SK-N-DZ (cell line): ENCODE data around the gene PCDH7. TPM values are rescaled to one million over a fixed set of nuclear protein-coding genes. Genes with fewer than 3 reads are reported as not detected.

Experiments used
- DNase-seq: peaks from one replicate; pipeline ENCODE4 v3.0.0-alpha.2; 2015; ENCODE audit warnings: low spot score
- polyA plus RNA-seq, 2 experiments: library from polyadenylated mRNA; depleted of rRNA; stranded (reverse); fragments of >200 nt; gene quantifications; 2 replicates each; pipeline ENCODE4 v1.2.3, GENCODE V29; 2014

PCDH7 gene
- polyA plus RNA-seq (2014; cell fraction: cytosol; rRNA removed) = 4.1 and 4.5 TPM in 2 replicates
- 2.9 TPM in 2 replicates for polyA plus RNA-seq (2014; cell fraction: nucleus; rRNA removed)

GRCh38 chr4:30720021-30720660 lies at the start of gene PCDH7:
PCDH7 (plus strand) TSS chr4:30720369; CDS start chr4:30721423, 1,054 bp downstream.
- DNase-seq = peak; percentile 64

DNA sequence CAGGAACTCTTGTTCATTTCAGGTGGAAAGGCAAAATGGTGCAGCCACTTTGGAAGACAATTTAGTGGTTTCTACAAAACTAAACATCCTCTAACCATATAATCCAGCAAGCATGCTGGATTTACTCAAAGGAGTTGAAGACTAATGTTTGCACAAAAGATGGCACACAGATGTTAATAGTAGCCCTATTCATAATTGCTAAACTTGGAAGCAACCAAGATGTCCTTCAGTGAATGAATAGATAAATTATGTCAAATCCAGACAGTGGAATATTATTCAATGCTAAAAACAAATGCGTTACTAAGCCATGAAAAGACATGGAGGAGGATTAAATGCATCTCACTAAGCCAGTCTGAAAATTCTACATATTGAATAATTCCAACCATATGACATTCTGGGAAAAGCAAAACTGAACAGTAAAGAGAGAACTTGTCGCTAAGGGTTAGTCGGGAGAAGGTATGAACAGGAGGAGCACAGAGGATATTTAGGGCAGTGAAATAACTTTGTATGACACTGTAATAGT lies 48.2 kb upstream of the PCDH7 start:
- DNase-seq = no peak

DNA sequence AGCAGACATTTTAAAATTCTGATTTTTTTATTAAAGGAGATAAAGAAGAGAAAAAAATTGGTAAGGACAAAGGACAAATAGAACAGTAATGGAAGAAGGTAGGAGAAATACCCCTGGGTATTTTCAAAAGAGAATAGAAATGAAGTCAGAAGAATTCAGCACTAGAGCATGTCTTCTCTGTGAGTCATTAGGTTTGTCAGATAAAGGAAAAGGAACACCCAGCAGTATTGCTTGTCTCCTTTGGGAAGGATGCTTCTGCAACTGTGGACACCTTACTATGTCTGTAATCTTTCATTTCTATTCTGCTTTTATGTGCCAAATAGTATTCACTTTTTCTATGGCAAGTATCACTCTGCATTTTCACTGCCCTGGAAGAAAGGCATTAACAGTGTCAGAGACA lies 24.0 kb upstream of the PCDH7 start:
- no peak for DNase-seq

DNA sequence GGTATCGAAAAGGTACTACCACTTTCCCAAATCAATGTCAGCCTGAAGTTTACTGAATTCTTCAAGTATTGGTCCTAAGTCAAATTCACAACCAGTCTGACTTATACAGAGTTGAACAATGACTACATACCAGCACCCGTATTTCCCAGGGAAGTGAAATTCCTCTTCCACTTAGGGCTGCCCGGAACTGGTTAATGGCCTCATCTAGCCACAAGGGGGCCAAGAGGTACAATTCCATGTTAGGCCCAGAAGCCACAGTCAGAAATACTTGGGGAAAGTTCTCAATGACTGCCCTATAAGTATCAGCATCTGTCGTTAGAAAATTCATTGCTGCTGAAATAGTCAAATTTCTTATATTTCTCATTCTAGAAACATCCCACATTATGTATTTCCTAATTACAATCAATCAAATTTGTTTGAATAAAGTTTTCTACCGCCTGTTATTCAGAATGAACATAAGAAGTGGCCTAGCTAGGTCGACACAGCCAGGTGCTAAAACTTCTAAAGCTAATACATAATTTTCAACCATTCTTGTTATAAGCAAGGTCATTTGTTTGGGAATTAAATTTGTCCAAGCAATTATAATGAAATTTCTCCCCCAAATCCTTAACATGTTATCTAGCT lies 5.6 kb upstream of the PCDH7 start:
- DNase-seq = peak; percentile 46

DNA sequence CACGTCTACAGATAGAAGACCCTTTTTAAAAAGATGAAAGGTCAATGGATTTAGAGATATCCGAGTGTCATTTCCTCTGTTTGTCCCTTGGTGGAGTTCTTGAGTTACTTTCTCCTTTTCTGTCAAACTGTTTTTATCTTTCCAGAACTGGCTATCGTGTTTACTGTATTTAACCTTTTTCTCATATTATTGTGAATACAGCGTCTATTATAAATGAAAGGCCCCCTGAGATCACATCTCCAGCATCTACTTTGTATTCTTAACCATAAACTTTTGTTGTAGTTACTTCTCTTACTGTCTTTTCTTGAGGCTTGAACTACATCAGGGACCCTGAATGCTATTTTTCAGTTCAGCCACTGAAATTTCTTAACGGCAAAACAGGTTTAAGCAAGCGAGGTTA lies 4.0 kb upstream of the PCDH7 start:
- peak; percentile 53 for DNase-seq

DNA sequence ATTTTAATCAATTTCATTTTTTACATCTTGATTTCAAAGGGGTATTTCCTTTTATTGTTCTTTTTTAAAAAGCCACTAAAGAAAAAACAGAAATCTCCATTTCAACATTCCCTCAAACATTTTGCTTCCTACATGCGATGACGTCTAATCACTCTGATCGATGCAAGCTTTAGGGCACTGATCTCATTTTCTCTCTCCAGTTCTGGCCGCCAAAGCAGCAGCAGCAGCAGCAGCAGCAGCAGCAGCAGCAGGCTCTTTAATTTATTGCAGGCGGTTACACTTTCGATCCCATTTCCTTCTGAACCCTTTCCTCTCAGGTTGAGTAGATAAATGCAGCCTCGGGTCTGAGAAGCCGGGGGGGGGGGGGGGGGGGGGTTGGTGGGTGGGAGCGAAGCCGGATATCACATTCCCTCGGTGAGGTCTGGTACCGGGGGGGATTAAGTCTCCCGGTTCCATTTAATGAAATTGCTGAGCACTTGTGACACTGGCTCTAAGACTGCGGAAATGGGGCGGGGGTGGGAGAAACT lies 3.4 kb upstream of the PCDH7 start:
- peak; percentile 67 for DNase-seq

DNA sequence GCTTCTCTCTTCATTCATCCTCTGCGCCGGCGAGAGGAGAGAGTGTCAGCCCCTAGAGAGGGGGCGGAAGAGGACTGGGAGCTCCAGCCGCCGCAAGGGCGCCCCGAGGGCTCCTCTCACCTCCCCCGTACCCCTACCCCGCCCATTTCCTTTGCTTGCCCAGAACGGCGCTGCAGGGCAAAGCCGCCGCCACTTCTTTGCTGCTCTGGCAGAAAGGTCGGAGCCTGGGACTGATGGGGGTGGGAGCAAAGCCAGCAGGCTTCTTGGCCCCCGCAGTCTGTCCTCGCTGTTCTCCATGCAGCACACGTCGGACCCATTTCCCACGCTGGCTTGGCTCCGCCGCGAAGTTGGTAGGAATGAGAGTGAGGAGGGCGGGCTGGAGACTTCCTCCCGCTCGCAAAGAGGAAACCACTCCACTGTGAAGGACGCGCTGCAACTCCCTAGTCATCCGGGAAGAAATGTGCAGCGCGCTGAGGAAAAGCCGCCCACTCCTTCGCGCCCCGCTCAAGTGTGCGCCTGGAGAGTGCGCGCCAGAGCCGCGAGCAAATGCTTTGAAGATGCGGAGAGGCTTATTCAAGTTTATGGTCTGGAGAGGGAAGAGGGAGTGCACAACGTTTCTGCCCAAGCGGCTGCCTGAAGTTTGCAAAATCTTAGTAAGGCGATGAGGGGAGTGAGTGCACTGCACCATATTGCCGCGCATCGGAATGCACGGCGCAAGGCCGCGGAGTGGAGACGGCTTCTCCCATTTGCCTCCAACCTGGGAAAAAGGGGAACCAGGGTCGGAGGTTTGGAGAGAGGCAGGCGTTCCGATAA lies 2.8 kb upstream of the PCDH7 start:
- peak; percentile 61 for DNase-seq

DNA sequence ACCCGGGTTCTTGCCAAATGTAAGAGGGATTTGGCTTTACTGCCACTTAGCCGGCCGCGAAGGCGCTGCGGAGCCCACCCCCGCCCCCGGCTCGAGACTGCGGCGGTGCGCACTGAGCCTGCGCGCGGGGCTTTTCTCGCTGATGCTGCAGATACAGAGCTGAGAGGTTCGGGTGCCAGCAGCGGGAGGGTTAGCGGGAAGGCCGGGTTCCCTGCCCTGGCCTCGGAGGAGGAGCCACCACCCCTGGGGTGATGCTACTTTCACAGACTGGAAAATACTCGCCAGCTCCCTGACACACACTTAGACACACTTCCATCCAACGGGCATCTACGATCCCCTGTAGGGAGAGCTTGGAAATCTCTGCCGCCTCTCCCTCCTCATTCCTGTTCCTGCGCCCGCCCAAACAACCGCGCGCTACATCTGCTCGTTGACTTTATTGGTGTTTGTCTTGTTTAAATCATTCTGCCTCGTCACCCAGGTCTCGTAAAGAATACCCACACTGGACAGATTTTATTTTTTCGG lies 2.1 kb upstream of the PCDH7 start:
- DNase-seq = peak; percentile 53

- peak; percentile 20 for DNase-seq
Measured at GRCh38 chr4:30718641-30719453, 1.3 kb upstream of the PCDH7 start.

- DNase-seq = peak; percentile 67
Measured at GRCh38 chr4:30719454-30720020, 632 bp upstream of the PCDH7 start.

GRCh38 chr4:30720661-30721184 lies 554 bp downstream of the PCDH7 start:
- peak; percentile 63 for DNase-seq

- DNase-seq = peak; percentile 52
Measured at GRCh38 chr4:30721185-30722091, 1.3 kb downstream of the PCDH7 start.

DNA sequence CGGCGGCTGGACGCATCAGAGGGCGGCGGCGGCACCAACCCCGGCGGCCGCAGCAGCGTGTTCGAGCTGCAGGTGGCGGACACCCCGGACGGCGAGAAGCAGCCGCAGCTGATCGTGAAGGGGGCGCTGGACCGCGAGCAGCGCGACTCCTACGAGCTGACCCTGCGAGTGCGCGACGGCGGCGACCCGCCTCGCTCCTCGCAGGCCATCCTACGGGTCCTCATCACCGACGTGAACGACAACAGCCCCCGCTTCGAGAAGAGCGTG lies 1.9 kb downstream of the PCDH7 start:
- peak; percentile 43 for DNase-seq

DNA sequence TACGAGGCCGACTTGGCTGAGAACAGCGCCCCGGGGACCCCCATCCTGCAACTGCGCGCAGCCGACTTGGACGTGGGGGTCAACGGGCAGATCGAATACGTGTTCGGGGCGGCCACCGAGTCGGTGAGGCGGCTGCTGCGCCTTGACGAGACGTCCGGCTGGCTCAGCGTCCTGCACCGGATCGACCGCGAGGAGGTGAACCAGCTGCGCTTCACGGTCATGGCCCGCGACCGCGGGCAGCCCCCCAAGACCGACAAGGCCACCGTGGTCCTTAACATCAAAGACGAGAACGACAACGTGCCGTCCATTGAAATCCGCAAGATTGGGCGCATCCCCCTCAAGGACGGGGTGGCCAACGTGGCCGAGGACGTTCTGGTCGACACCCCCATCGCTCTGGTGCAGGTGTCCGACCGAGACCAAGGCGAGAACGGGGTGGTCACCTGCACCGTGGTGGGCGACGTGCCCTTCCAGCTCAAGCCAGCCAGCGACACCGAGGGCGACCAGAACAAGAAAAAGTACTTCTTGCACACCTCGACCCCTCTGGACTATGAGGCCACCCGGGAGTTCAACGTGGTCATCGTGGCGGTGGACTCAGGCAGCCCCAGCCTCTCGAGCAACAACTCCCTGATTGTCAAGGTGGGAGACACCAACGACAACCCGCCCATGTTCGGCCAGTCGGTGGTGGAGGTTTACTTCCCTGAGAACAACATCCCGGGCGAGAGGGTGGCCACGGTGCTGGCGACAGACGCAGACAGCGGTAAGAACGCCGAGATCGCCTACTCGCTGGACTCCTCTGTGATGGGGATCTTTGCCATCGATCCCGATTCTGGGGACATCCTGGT lies 2.4 kb downstream of the PCDH7 start:
- no peak for DNase-seq

- no peak for DNase-seq
Measured at GRCh38 chr4:30723201-30723955, 3.2 kb downstream of the PCDH7 start.

GRCh38 chr4:30724247-30724646 lies 4.1 kb downstream of the PCDH7 start:
- no peak for DNase-seq

GRCh38 chr4:30725562-30725961 lies 5.4 kb downstream of the PCDH7 start:
- no peak for DNase-seq
